Gastroesophageal sphincter (tissue), 3 donors: Measurements from ENCODE around the gene ANKDD1B.

Source experiments
- EP300 ChIP-seq: sonication (generic); formaldehyde crosslinking; IDR thresholded peaks from one replicate; pipeline ENCODE4 v1.6.1; 2017; ENCODE audit warnings: antibody characterized with exemption, mild to moderate bottlenecking
- TF ChIP-seq, protein P1 (sequence below), 4 experiments: fragments of 200-600 bp in 2 of 4; fragments of 450-650 bp in 2 of 4; sonication (generic) in 1 of 4; IDR thresholded peaks; one replicate each; pipeline ENCODE4 v1.5.1; 2017 to 2019; ENCODE audit warnings: antibody characterized with exemption in 4 of 4, mild to moderate bottlenecking in 2 of 4, moderate library complexity in 2 of 4

DNA sequence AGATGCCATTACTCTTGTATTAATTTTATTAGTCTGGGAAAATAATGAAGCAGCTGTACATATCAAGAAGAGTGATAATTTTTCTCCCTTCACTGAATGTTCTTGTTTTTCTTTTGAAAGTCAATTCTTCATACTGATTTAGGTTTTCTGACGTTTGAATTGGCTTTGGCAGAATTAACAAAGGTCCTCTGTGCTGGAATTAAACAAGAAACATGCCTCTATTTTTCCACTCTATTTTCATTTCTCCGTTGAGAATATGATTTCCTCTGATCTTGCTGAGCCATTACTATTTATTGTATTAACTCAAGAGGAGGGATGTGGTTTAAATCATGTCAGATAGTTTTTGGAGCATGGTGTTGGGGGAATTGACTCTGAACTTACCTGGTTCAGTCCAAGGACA is 42.3 kb downstream of the ANKDD1B start:
- TF ChIP-seq, protein P1, sequence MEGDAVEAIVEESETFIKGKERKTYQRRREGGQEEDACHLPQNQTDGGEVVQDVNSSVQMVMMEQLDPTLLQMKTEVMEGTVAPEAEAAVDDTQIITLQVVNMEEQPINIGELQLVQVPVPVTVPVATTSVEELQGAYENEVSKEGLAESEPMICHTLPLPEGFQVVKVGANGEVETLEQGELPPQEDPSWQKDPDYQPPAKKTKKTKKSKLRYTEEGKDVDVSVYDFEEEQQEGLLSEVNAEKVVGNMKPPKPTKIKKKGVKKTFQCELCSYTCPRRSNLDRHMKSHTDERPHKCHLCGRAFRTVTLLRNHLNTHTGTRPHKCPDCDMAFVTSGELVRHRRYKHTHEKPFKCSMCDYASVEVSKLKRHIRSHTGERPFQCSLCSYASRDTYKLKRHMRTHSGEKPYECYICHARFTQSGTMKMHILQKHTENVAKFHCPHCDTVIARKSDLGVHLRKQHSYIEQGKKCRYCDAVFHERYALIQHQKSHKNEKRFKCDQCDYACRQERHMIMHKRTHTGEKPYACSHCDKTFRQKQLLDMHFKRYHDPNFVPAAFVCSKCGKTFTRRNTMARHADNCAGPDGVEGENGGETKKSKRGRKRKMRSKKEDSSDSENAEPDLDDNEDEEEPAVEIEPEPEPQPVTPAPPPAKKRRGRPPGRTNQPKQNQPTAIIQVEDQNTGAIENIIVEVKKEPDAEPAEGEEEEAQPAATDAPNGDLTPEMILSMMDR (IDR thresholded peaks at IDR 0.05) = no peak
- no peak for TF ChIP-seq EP300
